ENCODE data around the gene MSI2.

GRCh38 chr17:57512691-57513090 is 256.4 kb downstream of the MSI2 start:
- TF ChIP-seq POLR2A (IDR thresholded peaks at IDR 0.05; ENCODE audit: low read depth, low read length) (no peak), POLR2AphosphoS5 (IDR thresholded peaks at IDR 0.05; ENCODE audit: low read depth, low read length) (no peak), TAF1 (IDR thresholded peaks at IDR 0.05; ENCODE audit: borderline replicate concordance, low read depth, low read length) (no peak)
